Caco-2 (cell line): Measurements from ENCODE around the gene CYB561D1. TPM values are rescaled to one million over a fixed set of nuclear protein-coding genes. Genes with fewer than 3 reads are reported as not detected.

ENCODE experiments used
- BruUV-seq: library from RNA; stranded (reverse); fragments of 400-500 nt; replicated peaks from 2 replicates; lab custom pipeline; 2021; lab: Mats Ljungman, UMichigan
- CTCF ChIA-PET: fragments of 300-600 bp; sonication (Branson Sonifier 250); formaldehyde crosslinking; loops from one replicate; lab custom pipeline; 2022; ENCODE audit warnings: antibody characterized with exemption; lab: Charles Lee
- POLR2A ChIA-PET: fragments of 300-600 bp; sonication (Branson Sonifier 250); formaldehyde crosslinking; loops from one replicate; lab custom pipeline; 2022; ENCODE audit warnings: antibody characterized with exemption; lab: Charles Lee
- DNase-seq, 2 experiments: peaks; one replicate each; pipeline versions ENCODE4 v3.0.0 to v3.0.0-alpha.2; 2020 to 2022
- H3K27me3 ChIP-seq: replicated peaks from 2 replicates; pipeline ENCODE4 v1.6.0; 2011; ENCODE audit warnings: low read length; ENCODE audit not compliant: control insufficient read depth, insufficient read depth
- H3K36me3 ChIP-seq: 2 replicates; pipeline ENCODE4 v1.5.1; 2011; ENCODE audit warnings: low read length; ENCODE audit not compliant: control insufficient read depth, insufficient read depth
- H3K4me1 ChIP-seq: fragments of 250-450 bp; sonication (Bioruptor Pico); 2 replicates; pipeline ENCODE4 v1.5.1; 2020; ENCODE audit warnings: mild to moderate bottlenecking
- H3K4me3 ChIP-seq: 2 replicates; pipeline ENCODE4 v1.5.1; 2011; ENCODE audit warnings: low read depth, mild to moderate bottlenecking, control low read depth, low read length
- H3K9me3 ChIP-seq: fragments of 250-450 bp; sonication (Bioruptor Pico); 2 replicates; pipeline ENCODE4 v1.5.1; 2020; ENCODE audit warnings: mild to moderate bottlenecking, moderate library complexity
- H3K27ac Mint-ChIP-seq: one replicate; pipeline ENCODE4 v1.8.0; 2022; ENCODE audit warnings: mixed read lengths; ENCODE audit not compliant: unreplicated experiment
- H3K27me3 Mint-ChIP-seq: one replicate; pipeline ENCODE4 v1.8.0; 2022; ENCODE audit warnings: mixed read lengths; ENCODE audit not compliant: insufficient read depth, unreplicated experiment
- H3K36me3 Mint-ChIP-seq: one replicate; pipeline ENCODE4 v1.8.0; 2022; ENCODE audit warnings: mild to moderate bottlenecking, mixed read lengths; ENCODE audit not compliant: insufficient read depth, unreplicated experiment
- H3K4me1 Mint-ChIP-seq: one replicate; pipeline ENCODE4 v1.8.0; 2022; ENCODE audit warnings: low read depth, mixed read lengths; ENCODE audit not compliant: unreplicated experiment
- H3K4me3 Mint-ChIP-seq: one replicate; pipeline ENCODE4 v1.8.0; 2022; ENCODE audit warnings: mild to moderate bottlenecking, moderate library complexity, mixed read lengths; ENCODE audit not compliant: unreplicated experiment
- H3K9me3 Mint-ChIP-seq: one replicate; pipeline ENCODE4 v1.8.0; 2022; ENCODE audit warnings: mixed read lengths; ENCODE audit not compliant: unreplicated experiment
- intact Hi-C: fragments of 100-400 bp; cut with micrococcal nuclease; formaldehyde crosslinking; loops from one replicate; pipeline ENCODE4 v1.10.0; 2022; ENCODE audit not compliant: unreplicated experiment
- total RNA-seq: library from RNA; stranded (reverse); gene quantifications from 2 replicates; pipeline ENCODE4 v1.2.3, GENCODE V29; 2022
- TF ChIP-seq, protein P1 (sequence below), 2 experiments: fragments of 200-600 bp in 1 of 2; IDR thresholded peaks; 1 replicate in 1 of 2; 2 replicates in 1 of 2; pipeline versions ENCODE4 v1.5.1 to v1.8.0; 2011 to 2022; ENCODE audit warnings: antibody characterized with exemption in 1 of 2, control low read depth in 1 of 2, inconsistent platforms in 1 of 2, low read depth in 1 of 2, low read length in 1 of 2, mild to moderate bottlenecking in 1 of 2, moderate library complexity in 1 of 2; ENCODE audit not compliant: insufficient read depth in 1 of 2, severe bottlenecking in 1 of 2, unreplicated experiment in 1 of 2

CYB561D1 gene
- total RNA-seq, 1 experiment from 2014 or later = 7.3 TPM

DNA sequence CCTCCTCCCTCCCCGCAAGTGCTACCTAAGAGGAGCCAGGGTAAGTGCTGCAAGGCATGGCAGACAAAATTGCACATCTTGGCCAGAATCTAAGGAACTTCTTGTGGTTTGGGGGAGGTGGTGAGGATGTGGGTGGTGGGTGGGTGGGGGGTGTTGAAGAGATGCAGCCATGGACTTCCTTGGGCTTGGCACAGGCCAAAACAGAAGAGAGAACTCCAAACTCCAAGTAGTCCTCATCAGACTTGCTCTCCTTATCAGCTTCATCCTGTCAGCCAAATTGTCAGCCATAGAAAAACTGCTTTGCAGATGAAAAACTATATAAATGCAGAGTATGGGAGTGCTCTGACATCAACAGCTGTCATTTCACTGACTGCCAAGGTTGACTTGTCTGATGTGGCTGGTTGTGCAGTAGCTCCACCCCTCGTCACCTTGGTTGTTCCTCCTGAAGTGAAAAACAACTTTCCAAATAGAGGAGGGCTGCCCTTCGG is 8.5 kb downstream of the CYB561D1 start:
- H3K27me3 ChIP-seq = no peaks in the 10 kb centered on the region
- no peaks in the 10 kb centered on the region for H3K4me1 ChIP-seq
- H3K9me3 ChIP-seq = no peaks in the 10 kb centered on the region
- no peaks in the 10 kb centered on the region for H3K4me1 Mint-ChIP-seq
- no peaks in the 10 kb centered on the region for H3K27me3 Mint-ChIP-seq
- ChIA-PET POLR2A (no interaction called here), CTCF (no interaction called here)
- no peaks in the 10 kb centered on the region for H3K36me3 Mint-ChIP-seq
- TF ChIP-seq, protein P1, sequence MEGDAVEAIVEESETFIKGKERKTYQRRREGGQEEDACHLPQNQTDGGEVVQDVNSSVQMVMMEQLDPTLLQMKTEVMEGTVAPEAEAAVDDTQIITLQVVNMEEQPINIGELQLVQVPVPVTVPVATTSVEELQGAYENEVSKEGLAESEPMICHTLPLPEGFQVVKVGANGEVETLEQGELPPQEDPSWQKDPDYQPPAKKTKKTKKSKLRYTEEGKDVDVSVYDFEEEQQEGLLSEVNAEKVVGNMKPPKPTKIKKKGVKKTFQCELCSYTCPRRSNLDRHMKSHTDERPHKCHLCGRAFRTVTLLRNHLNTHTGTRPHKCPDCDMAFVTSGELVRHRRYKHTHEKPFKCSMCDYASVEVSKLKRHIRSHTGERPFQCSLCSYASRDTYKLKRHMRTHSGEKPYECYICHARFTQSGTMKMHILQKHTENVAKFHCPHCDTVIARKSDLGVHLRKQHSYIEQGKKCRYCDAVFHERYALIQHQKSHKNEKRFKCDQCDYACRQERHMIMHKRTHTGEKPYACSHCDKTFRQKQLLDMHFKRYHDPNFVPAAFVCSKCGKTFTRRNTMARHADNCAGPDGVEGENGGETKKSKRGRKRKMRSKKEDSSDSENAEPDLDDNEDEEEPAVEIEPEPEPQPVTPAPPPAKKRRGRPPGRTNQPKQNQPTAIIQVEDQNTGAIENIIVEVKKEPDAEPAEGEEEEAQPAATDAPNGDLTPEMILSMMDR (IDR thresholded peaks at IDR 0.05; ENCODE audit: insufficient read depth in 1 of 2, low read depth in 1 of 2, low read length in 1 of 2, severe bottlenecking in 1 of 2, unreplicated experiment in 1 of 2) = no peak
- no peak overlapping the region for H3K27ac Mint-ChIP-seq
- BruUV-seq = no TSS peak
- DNase-seq = no peak
- intact Hi-C loops = no loop called here
- no peaks in the 10 kb centered on the region for H3K36me3 ChIP-seq
- no peak overlapping the region for H3K4me3 ChIP-seq
- H3K4me3 Mint-ChIP-seq = no peak overlapping the region
- H3K9me3 Mint-ChIP-seq = no peaks in the 10 kb centered on the region

DNA sequence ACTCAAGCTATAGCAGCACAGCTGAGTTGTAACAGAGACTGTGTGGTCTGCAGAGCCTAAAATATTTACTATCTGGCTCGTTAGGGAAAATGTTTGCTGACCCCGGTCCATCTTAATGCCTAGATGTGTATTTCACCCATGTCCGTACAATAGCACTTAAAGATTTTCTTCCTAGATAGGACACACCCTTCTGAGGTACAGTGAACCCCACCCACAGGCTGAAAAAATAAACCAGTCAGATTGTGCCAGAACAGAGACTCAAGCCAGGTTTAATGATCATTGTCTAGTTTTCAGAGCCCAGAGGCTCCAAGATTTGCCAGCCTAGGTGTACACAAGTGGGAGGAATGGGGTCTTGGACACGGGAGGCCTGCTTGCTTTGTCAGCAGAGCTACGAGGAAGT is 10.0 kb downstream of the CYB561D1 start:
- H3K9me3 Mint-ChIP-seq = no peaks in the 10 kb centered on the region
- no peak overlapping the region for H3K27ac Mint-ChIP-seq
- BruUV-seq = no TSS peak
- H3K36me3 ChIP-seq = no peaks in the 10 kb centered on the region
- no peaks in the 10 kb centered on the region for H3K27me3 ChIP-seq
- no peak for DNase-seq
- H3K27me3 Mint-ChIP-seq = peaks cover 5% of the 10 kb centered on the region
- no peaks in the 10 kb centered on the region for H3K4me1 Mint-ChIP-seq
- H3K4me3 Mint-ChIP-seq = no peak overlapping the region
- H3K4me1 ChIP-seq = no peaks in the 10 kb centered on the region
- ChIA-PET CTCF (no interaction called here), POLR2A (no interaction called here)
- TF ChIP-seq, protein P1 (IDR thresholded peaks at IDR 0.05; ENCODE audit: insufficient read depth in 1 of 2, low read depth in 1 of 2, low read length in 1 of 2, severe bottlenecking in 1 of 2, unreplicated experiment in 1 of 2) = no peak
- H3K4me3 ChIP-seq = no peak overlapping the region
- H3K36me3 Mint-ChIP-seq = no peaks in the 10 kb centered on the region
- intact Hi-C loops = no loop called here
- H3K9me3 ChIP-seq = no peaks in the 10 kb centered on the region

DNA sequence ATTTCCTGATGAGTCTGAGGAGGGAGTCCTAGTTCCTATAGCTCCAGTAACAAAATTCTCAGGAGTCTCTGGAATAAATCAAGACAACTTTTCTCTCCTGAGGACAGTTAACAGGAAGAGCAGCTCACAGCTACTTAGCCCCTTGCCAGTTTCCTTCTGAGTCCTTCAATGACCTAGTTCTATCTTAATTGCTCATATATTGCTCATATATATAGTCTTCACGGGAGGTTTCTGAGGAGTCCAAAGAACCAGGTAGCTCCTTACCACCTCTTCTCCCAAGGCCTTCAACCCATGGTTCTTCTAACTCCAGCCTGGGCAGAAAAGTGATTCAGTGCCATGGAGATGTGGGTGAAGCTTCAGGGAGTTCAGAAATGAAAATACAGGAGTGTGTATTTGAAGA is 11.1 kb downstream of the CYB561D1 start:
- intact Hi-C loops = no loop called here
- CTCF ChIA-PET = no interaction called here

More for the DNA sequence above, 11.1 kb downstream of the CYB561D1 start:
- BruUV-seq = no TSS peak
- no peak overlapping the region for H3K4me3 Mint-ChIP-seq
- no peak overlapping the region for H3K27ac Mint-ChIP-seq
- no peaks in the 10 kb centered on the region for H3K36me3 Mint-ChIP-seq
- Histone ChIP-seq H3K4me1 (no peaks in the 10 kb centered on the region), H3K9me3 (no peaks in the 10 kb centered on the region), H3K36me3 (no peaks in the 10 kb centered on the region), H3K27me3 (no peaks in the 10 kb centered on the region), H3K4me3 (no peak overlapping the region)
- POLR2A ChIA-PET = interaction anchor here (0.5 kb wide), 1 partner anchor 21 kb away, joined by 12 read pairs; the partner anchor contains the start of gene ATXN7L2
- H3K9me3 Mint-ChIP-seq = no peaks in the 10 kb centered on the region
- peaks cover under 1% of the 10 kb centered on the region for H3K4me1 Mint-ChIP-seq
- peaks cover 5% of the 10 kb centered on the region for H3K27me3 Mint-ChIP-seq
- TF ChIP-seq, protein P1 (IDR thresholded peaks at IDR 0.05; ENCODE audit: insufficient read depth in 1 of 2, low read depth in 1 of 2, low read length in 1 of 2, severe bottlenecking in 1 of 2, unreplicated experiment in 1 of 2) = no peak
- no peak for DNase-seq
